ENCODE results near the gene SELENOI.
"Not testable (repeated sequence)": the region's sequence is repeated elsewhere in the genome, so short reads cannot be mapped to it uniquely, and the experiment has no call there.

The SELENOI gene

DNA sequence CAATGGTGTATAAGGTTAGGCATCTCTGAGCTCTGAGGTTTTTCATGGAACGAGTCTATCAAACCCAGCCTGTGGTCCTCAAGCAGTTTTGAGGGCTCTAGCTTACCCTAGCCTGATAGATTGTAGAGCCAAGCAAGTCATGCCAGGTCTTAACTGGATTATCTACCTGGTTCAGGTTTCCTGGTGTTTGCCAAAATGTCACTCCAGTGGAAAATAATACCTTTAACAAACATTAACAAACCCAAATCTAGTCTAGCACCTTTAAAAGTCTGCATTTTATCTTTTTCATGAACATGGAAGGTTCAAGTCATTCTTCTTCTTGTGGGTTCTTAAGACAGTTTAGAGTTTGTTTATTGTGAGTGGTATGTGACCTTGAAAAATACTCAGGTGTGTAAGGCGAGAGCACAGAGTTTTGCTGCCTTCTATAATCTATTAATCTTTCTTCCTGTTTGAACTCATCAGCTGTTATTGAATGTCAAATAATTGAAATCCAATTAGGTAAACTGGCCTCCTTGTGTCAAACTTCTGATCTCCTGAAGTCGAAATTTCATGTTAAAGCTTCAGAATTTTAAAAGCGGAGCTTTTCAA lies 14.0 kb downstream of the SELENOI start:
- no peak for DNase-seq

DNA sequence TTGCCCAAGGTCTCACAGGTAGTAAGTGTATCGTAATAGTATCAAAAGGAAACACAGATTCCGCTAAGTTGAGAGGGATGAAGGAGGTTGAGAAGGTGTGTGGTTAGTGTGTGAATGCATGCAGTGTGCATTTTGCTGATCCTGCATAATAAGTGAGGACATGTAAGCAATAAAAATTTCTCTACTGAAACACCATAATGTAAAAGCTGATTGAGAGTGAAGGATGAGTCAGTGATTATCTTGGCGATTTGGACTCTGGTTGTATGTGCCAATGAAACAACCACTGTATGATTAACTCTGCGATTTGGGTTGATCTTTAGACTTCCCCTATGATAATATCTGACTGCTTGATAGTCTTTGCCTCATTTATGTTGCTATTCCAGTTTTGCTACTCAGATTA lies 17.4 kb downstream of the SELENOI start:
- no peak for DNase-seq

GRCh38 chr2:26363958-26364357 lies 18.0 kb downstream of the SELENOI start:
- DNase-seq, result no peak

- DNase-seq, result no peak
These were observed 18.7 kb downstream of the SELENOI start for GRCh38 chr2:26364669-26365068.

DNA sequence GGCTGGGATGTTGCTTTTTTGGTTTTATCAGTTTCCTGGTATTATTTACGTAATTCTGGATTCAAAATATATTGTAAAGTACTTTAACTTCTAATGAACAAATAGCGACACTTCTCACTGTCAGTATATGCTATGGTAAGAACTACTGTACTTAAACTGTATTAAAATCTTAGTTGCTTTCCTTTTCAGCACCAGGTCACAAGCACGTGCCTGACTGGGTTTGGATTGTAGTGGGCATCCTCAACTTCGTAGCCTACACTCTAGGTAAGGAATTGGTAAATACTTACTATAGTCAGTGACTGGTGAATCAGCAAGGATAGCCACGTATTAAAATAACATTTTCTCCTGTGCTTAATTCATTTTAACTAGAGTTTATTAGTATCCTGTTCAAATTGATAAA lies 21.0 kb downstream of the SELENOI start:
- no peak for DNase-seq

- DNase-seq, result not testable (repeated sequence)
These were observed 23.7 kb downstream of the SELENOI start for GRCh38 chr2:26369664-26370063.

- not testable (repeated sequence) for DNase-seq
These were observed 25.0 kb downstream of the SELENOI start for GRCh38 chr2:26370909-26371308.

DNA sequence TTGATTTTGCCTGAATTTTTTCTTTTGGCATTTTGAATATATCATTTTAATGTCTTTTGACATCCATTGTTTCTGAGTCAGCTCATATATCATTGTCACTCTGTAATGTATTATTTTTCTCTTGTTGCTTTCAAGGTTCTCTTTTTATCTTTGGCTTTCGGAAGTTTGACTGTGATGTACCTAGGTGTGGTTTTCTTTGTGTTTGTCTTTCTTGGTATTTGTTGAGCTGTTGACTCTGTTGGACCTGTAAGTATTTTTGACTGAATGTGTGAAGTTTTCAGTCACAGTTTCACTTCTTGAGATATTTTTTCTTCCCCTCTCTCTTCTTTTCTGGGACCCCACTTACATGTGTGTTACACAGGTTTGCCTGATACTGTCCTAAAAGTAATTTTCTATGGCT lies 30.9 kb downstream of the SELENOI start:
- DNase-seq, result no peak

DNA sequence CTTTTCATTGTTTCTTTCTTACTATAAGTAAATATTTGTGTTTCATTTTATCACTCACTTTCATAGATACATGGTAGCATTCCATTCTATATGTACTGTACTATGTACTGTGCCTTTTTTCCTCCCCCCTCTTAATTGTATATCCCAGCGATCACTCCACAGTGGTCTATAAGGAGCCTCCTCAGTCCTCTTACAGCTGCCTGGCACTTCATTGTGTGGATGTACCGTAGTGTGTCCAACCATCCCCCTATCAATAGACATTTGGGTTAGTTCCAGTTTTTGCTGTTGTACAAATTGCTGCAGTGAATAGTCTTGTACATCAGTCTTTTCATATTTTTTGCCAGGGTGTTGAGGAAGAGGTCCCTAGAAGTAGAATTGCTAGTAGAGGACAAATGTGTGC lies 34.3 kb downstream of the SELENOI start:
- DNase-seq, result no peak

DNA sequence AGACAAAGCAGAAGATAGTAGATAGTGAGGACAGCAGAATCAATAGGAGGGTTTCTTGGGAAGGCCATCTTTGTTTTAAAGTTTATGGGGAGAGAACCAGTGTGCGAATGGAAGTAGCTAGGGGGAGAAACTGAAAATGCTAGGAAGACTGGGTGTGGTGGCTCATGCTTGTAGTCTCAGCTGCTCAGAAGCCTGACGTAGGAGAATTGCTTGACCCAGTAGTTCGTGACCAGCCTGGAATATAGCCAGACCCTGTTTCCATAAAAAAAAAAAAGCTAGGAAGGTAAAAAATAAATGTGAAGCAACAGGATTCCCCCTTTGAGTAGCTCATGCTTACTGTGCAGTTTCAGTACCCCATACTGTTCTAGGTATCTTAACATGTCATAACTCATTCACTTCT lies 36.6 kb downstream of the SELENOI start:
- no peak for DNase-seq

GRCh38 chr2:26384183-26384582 lies 38.2 kb downstream of the SELENOI start:
- DNase-seq, result no peak

- no peak for DNase-seq
These were observed 38.7 kb downstream of the SELENOI start for GRCh38 chr2:26384597-26384996.

GRCh38 chr2:26387189-26387588 lies 41.2 kb downstream of the SELENOI start:
- no peak for DNase-seq

DNA sequence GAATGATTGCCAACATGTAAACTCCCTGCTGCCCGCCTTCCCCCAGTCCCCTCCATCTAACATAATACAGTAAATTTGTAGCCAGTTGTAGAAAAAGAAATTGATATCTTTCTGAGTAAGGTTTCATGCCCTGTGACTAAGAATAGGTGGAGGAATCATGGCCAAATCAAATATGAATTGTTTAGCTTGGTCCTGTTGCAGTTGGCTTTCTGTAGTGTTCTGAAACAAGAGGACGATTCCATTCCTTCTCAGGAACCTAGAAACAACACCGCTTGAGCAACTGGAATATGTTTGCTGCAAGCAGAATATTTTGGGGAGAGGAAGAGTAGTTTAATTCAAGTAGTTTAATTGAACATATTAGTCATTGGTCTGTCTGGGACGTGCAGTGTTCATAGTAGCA lies 48.8 kb downstream of the SELENOI start:
- DNase-seq, result no peak

DNA sequence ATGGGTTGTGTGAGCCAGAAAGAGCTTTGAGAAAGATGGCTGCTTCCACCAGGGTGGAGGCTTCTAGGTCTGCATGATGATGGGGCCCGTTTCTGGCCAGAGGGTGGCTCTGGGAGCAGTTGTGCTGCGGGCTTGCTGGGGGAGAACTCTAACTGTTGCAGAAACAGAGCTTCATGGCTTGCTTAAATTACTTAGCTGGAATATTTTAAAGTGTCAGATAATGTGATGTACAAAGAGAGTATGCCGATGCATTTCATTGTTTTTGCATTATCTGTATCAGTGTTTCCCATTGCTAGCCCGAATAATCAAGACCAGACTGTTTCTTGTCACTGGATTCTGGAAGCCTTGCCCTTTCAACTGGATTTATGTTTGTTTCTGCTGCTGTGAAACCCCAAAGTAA lies 49.5 kb downstream of the SELENOI start:
- no peak for DNase-seq

DNA sequence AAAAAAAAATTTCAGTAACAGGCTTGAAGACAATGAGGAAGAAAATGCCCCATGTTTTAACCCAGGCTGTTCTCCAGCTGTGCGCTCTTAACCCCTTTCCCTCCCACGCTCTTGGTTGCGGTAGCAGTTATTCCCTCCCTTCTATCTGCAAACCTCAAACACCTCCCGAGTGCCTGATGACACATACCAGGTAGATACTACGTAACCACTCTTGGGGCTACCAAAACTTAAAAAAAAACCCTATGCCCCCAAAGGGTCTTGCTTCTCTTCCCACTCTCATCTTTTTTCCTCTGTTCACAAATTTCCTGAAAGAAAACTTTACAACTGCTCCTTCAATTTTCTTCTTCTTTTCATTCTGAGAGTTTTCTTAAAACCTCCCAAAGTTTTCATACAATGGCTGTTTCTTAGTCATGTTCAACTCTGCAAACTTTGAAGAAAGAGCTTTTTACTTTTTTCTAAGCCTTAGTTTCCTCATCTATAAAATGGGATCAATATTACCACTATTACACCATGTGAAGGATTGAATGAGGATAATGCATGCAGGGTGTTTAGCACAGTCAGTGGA lies 50.9 kb downstream of the SELENOI start:
- DNase-seq, result no peak

DNA sequence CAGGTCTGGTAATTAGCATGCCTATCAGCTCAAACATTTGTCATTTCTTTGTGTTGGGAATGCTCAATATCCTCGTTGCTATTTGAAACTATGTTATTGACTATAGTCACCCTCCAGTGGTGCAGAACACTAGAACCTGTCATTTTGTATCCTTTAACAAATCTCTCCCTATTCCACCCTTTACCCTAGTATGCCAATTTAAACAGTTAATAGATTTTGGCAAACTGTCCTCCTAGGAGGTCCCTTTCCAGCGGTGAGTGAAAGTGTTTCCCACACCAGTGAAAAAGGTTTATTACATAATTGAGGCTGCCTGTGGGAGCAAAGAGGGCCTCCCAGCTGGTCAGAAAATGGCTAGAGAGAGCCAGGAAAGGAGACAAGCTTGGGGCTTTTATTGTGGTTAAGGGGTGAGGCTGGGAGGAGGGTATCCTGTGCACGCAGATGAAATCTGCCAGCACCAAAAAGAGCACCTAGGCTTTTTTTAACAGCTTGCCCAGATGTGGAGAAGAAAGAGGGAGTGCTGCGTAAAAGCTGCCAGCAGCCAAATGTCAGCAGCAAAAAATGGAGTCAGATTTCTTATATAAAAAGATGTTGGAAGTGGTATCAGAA lies 53.9 kb downstream of the SELENOI start:
- DNase-seq, result no peak

DNA sequence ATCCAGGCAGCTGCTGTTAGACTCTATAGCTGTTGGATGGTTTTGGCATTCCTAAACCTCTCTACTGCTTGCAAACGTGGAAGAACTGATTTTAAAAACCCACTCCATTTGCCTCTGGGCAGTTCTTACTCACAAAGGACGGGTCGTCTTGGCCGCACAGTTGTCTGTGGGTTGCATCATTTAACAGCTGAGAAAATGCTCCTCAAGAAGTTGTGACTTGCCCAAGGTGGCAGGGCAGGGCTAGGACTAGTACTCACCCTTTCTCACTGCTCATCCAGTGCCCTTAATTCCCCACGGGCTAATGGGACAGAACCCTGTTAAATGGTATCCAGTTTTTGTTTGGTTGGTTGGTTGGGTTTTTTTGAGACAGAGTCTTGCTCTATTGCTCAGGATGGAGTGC lies 54.8 kb downstream of the SELENOI start:
- no peak for DNase-seq

DNA sequence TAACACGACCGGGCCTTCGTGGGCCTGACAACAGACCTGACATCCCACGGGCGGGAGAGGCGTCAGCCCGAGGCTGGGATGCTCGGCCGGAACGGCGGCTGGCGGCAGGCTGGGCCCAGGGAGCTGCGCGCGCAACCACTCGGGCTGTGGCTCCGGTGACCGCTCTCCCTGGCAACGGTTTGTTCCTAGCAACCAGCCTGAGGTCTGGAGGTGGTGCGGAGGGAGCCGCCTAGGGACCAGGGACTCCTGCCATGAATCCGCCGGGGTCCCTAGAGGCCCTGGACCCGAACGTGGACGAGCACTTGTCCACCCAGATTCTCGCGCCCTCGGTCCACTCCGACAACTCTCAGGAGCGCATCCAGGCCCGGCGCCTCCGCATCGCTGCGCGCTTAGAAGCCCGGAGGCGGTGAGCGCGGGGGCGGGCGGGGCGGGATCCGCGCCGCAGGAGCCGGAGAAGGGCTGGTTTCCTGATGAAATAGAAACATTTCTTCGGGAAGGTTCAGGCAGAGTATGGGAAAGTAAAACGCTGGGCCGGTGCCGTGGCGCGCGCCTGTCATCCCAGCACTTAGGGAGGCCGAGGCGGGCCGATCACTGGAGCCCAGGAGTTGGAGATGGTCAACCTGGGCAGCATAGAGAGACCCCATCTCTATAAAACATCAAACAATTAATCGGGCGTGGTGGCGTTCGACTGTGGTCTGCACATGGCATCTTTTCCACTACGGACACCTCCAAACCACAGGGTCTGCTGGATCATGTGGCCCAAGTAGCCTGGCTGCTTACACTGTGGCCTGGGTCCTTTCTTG lies 56.0 kb downstream of the SELENOI start, which contains the start of gene DRC1:
Gene DRC1 (plus strand): TSS at position 182 of the 803 bp plus-strand sequence. CDS start 70 bp downstream, at position 252.
- DNase-seq, result peak; percentile 85

- no peak for DNase-seq
These were observed 61.6 kb downstream of the SELENOI start for GRCh38 chr2:26407526-26407925.

- no peak for DNase-seq
These were observed 63.8 kb downstream of the SELENOI start for GRCh38 chr2:26409785-26410184.

DNA sequence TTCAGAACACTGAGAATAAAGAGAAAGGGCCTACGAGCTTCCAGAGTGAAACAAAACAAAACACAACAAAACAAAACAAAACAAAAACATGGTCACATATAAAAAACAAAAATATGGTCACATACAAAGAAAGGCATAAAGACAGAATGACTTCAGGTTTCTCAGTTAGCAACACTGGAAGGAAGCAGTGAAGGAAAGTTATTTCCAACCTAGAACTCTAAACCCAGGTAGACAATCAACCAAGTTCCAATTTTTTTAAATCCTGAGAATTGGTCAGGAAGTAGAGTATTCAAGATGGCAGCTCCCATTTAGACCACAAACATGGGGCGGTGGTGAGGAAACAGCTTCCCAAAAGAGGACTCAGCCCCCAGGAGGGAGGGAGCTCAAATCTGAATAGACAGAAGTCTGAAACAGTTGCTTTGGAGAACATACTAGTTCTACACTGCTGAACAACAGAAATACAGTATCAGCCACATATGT lies 64.9 kb downstream of the SELENOI start:
- no peak for DNase-seq

DNA sequence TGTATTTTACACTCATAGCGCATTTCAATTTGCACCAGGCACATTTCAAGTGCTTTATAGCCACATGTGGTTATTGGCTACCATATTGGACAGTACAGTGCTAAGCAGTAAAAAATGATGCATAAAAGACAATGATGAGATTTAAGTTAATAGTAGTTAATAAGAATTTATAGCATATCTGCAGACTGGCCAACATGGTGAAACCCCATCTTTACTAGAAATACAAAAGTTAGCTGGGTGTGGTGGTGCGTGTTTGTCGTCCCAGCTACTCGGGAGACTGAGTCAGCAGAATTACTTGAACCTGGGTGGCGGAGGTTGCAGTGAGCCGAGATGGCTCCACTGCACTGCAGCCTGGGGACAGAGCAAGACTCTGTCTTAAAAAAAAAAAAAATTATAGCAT lies 65.5 kb downstream of the SELENOI start:
- DNase-seq, result no peak

Data from NCI-H510A treated with DMSO at 0.1 percent for 48 hours (cell line).